ENCODE results near the gene CRY2. TPM values are rescaled to one million over a fixed set of nuclear protein-coding genes. Genes with fewer than 3 reads are reported as not detected.

The CRY2 gene
- polyA plus RNA-seq, 1 donor (not counting 4 experiments of a cell fraction or from before 2014, with no cell fraction given), result 7.9 TPM

GRCh38 chr11:45892856-45893255 lies 45.6 kb downstream of the CRY2 start:
- H3K9ac ChIP-seq (ENCODE audit: control insufficient read depth, extremely low read depth, insufficient read depth, low read length), result no peak overlapping the region
- no peaks in the 10 kb centered on the region for H3K79me2 ChIP-seq (ENCODE audit: control insufficient read depth, insufficient read depth, low read length)
- no peak overlapping the region for H3K4me2 ChIP-seq (ENCODE audit: control insufficient read depth, extremely low read depth, insufficient read depth, low read depth, low read length)
- dilution Hi-C loops (cut with MboI; ENCODE audit: extremely low pct_ligation_motif_present, low sequenced_read_pairs), result no loop called here
- H3K36me3 ChIP-seq (ENCODE audit: control insufficient read depth in 2 of 2, extremely low read depth in 1 of 2, insufficient read depth in 2 of 2, low read length in 2 of 2), result no peaks in the 10 kb centered on the region
- DNase-seq (ENCODE audit: low read depth, low spot score) (no peak), FAIRE-seq (no peak)
- H3K4me1 ChIP-seq (ENCODE audit: control insufficient read depth, extremely low read depth, insufficient read depth, low read length), result no peaks in the 10 kb centered on the region
- TF ChIP-seq, protein P1, sequence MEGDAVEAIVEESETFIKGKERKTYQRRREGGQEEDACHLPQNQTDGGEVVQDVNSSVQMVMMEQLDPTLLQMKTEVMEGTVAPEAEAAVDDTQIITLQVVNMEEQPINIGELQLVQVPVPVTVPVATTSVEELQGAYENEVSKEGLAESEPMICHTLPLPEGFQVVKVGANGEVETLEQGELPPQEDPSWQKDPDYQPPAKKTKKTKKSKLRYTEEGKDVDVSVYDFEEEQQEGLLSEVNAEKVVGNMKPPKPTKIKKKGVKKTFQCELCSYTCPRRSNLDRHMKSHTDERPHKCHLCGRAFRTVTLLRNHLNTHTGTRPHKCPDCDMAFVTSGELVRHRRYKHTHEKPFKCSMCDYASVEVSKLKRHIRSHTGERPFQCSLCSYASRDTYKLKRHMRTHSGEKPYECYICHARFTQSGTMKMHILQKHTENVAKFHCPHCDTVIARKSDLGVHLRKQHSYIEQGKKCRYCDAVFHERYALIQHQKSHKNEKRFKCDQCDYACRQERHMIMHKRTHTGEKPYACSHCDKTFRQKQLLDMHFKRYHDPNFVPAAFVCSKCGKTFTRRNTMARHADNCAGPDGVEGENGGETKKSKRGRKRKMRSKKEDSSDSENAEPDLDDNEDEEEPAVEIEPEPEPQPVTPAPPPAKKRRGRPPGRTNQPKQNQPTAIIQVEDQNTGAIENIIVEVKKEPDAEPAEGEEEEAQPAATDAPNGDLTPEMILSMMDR (optimal IDR thresholded peaks at IDR 0.05 in 1 of 3, IDR thresholded peaks at IDR 0.05 in 1 of 3, conservative IDR thresholded peaks at IDR 0.05 in 1 of 3; ENCODE audit: extremely low read depth in 1 of 3, insufficient read depth in 2 of 3, low read length in 3 of 3), result no peak
- no peak for TF ChIP-seq EZH2 (IDR thresholded peaks at IDR 0.05; ENCODE audit: low read length)
- peaks cover 17% of the 10 kb centered on the region for H3K27me3 ChIP-seq (ENCODE audit: control insufficient read depth, extremely low read depth, insufficient read depth, low read length)
- no peak overlapping the region for H2AFZ ChIP-seq (ENCODE audit: control insufficient read depth, low read length)
- H3K9me3 ChIP-seq (ENCODE audit: control insufficient read depth, low read depth, low read length), result no peaks in the 10 kb centered on the region
- no peaks in the 10 kb centered on the region for H3K9me1 ChIP-seq (ENCODE audit: control insufficient read depth, extremely low read depth, insufficient read depth, low read length)
- no peak overlapping the region for H3K4me3 ChIP-seq (ENCODE audit: control insufficient read depth in 2 of 3, extremely low read depth in 1 of 3, insufficient read depth in 2 of 3, low read depth in 1 of 3, low read length in 3 of 3)
- no peaks in the 10 kb centered on the region for H4K20me1 ChIP-seq (ENCODE audit: control insufficient read depth, extremely low read depth, insufficient read depth, low read length)
- H3K27ac ChIP-seq (ENCODE audit: control insufficient read depth, insufficient read depth, low read length), result no peak overlapping the region

DNA sequence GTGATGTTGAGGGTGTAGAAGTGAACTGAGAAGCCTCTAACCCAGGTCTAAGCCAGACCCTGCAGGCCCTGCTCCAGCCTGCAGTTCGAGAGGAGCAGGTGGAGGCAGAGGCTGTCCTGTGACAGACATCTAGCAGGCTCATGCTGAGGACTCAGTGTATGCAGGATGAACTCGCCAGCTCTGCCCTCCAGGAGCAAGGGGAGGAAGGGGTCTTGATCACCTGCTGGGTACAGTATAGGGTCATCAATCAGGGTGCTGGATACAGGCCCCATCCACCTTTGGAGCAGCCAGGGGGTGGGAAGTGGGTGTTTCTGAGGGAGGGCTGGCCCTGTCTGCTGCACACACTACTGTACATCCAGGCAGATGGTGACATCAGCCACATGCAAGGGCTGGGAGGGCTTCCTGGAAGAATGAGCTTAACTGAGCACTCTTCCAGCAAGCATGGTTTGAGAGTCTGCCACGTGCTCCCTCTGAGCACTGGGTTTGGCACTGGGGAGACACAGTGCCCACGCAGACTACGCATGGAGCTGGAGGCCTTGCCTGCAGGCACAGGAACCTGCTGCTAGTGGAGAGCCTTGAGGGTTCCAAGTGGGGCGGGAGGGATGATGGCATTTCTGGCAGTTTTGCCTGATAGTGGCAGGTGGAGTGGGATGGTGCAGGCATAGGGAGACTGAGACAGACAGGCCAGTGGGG lies 47.4 kb downstream of the CRY2 start:
- Histone ChIP-seq H3K9me1 (ENCODE audit: control insufficient read depth, extremely low read depth, insufficient read depth, low read length) (no peaks in the 10 kb centered on the region), H3K4me1 (ENCODE audit: control insufficient read depth, extremely low read depth, insufficient read depth, low read length) (peaks cover 4% of the 10 kb centered on the region), H3K9me3 (ENCODE audit: control insufficient read depth, low read depth, low read length) (no peaks in the 10 kb centered on the region), H2AFZ (ENCODE audit: control insufficient read depth, low read length) (no peak overlapping the region), H3K4me2 (ENCODE audit: control insufficient read depth, extremely low read depth, insufficient read depth, low read depth, low read length) (no peak overlapping the region), H3K9ac (ENCODE audit: control insufficient read depth, extremely low read depth, insufficient read depth, low read length) (no peak overlapping the region), H3K4me3 (ENCODE audit: control insufficient read depth in 2 of 3, extremely low read depth in 1 of 3, insufficient read depth in 2 of 3, low read depth in 1 of 3, low read length in 3 of 3) (no peak overlapping the region), H3K79me2 (ENCODE audit: control insufficient read depth, insufficient read depth, low read length) (no peaks in the 10 kb centered on the region), H3K36me3 (ENCODE audit: control insufficient read depth in 2 of 2, extremely low read depth in 1 of 2, insufficient read depth in 2 of 2, low read length in 2 of 2) (no peaks in the 10 kb centered on the region), H3K27me3 (ENCODE audit: control insufficient read depth, extremely low read depth, insufficient read depth, low read length) (peaks cover 20% of the 10 kb centered on the region), H4K20me1 (ENCODE audit: control insufficient read depth, extremely low read depth, insufficient read depth, low read length) (no peaks in the 10 kb centered on the region), H3K27ac (ENCODE audit: control insufficient read depth, insufficient read depth, low read length) (no peak overlapping the region)
- dilution Hi-C loops (cut with MboI; ENCODE audit: extremely low pct_ligation_motif_present, low sequenced_read_pairs), result no loop called here
- FAIRE-seq, result no peak
- TF ChIP-seq, protein P1 (optimal IDR thresholded peaks at IDR 0.05 in 1 of 3, IDR thresholded peaks at IDR 0.05 in 1 of 3, conservative IDR thresholded peaks at IDR 0.05 in 1 of 3; ENCODE audit: extremely low read depth in 1 of 3, insufficient read depth in 2 of 3, low read length in 3 of 3), result no peak
- no peak for TF ChIP-seq EZH2 (IDR thresholded peaks at IDR 0.05; ENCODE audit: low read length)
- DNase-seq (ENCODE audit: low read depth, low spot score), result no peak
